T47D (cell line): ENCODE results near the gene SFXN1.
"Not testable (repeated sequence)": the region's sequence is repeated elsewhere in the genome, so short reads cannot be mapped to it uniquely, and the experiment has no call there.

ENCODE experiments used
- DNase-seq, 2 experiments: peaks; one replicate each; pipeline versions ENCODE4 v3.0.0 to v3.0.0-alpha.2; 2011 to 2012; ENCODE audit warnings: low read depth in 1 of 2, low spot score in 1 of 2
- JUND ChIP-seq: IDR thresholded peaks from 2 replicates; pipeline ENCODE4 v1.6.1; 2012; ENCODE audit warnings: low read depth
- in situ Hi-C: cut with HindIII; loops from 2 replicates; pipeline ENCODE4 v1.10.0; 2016; ENCODE audit warnings: low sequenced_read_pairs, low pct_unique_long_range_greater_than_20kb

Gene SFXN1, protein sequence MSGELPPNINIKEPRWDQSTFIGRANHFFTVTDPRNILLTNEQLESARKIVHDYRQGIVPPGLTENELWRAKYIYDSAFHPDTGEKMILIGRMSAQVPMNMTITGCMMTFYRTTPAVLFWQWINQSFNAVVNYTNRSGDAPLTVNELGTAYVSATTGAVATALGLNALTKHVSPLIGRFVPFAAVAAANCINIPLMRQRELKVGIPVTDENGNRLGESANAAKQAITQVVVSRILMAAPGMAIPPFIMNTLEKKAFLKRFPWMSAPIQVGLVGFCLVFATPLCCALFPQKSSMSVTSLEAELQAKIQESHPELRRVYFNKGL

DNA sequence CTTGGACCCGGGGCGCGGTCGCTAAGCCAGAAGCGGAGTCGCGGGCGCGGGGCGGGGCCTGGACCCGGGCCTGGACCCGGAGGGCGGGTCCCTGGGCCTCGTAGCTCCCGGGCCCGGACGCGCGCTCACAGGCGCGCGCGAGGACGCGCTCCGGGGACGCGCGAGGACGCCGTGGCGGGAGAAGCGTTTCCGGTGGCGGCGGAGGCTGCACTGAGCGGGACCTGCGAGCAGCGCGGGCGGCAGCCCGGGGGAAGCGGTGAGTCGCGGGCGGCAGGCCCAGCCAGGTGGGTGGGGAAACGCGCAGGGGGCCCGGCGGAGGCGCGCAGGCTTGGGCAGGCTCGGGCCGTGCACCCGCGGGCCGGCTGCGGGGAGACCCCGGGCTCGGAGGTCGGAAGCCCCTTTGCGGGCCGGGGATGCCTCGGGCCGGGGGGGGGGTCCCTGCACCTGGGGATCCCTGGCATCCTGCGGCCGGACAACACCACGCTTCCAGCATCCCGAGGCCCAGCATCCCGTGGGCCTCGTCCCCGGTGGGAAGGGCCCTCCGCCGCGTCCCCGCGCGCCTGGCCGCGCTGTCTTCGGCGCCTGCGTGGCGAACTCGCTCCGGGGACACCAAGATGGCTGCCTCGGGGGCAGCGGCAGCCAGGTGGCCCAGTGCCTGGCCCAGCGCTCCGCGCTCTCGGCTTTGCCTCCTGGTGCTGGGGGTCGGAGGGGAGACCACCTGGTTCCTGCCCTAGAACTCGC, at the start of gene SFXN1:
Gene SFXN1, plus strand, starts transcription at position 177 of the 741 bp plus-strand sequence. CDS start 13,544 bp downstream, outside the sequence.
- no peak for TF ChIP-seq JUND
- in situ Hi-C loops: no loop called here
- DNase-seq: peak; percentile 85 to 90

DNA sequence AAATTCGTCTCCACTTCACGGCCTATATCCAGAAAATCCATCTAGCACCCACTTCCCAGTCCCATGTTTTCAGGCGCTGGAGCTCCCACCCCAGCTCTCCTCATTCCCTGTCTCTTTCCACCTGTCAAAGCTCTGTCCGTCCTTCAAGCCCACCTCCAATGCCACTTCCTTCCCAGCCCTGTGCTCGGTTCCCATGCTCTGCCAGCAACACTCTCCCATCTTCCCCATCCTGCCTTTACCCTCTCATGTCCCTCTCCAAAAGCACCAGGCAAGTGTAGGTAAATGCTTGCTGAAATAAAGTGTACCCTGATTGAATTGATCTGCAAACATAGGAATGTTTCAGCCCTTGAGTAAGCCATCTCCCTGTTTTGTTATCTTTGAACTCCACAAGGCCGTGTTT, 43.6 kb upstream of the SFXN1 start:
- TF ChIP-seq JUND: no peak
- no peak for DNase-seq
- in situ Hi-C loops: no loop called here

DNA sequence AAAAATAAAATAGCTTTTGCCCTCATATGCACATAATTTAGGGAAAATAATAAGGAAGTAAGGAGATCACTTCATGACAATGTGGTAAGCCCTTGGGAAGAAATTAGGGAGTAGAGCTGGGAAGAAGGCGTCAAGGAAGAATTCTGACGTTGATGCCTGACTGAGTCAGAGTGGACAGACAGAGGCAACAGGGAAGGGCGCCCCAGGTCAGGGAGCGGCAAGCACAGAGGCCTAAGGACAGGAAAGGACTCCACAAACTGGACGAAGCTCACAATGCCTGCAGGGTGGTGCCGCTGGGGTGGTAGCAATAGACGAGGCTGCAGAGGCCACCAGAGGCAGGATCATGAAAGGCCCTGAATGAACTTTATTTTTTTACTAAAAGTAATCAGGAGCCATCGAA, 42.0 kb upstream of the SFXN1 start:
- in situ Hi-C loops: no loop called here
- TF ChIP-seq JUND: no peak
- no peak for DNase-seq

DNA sequence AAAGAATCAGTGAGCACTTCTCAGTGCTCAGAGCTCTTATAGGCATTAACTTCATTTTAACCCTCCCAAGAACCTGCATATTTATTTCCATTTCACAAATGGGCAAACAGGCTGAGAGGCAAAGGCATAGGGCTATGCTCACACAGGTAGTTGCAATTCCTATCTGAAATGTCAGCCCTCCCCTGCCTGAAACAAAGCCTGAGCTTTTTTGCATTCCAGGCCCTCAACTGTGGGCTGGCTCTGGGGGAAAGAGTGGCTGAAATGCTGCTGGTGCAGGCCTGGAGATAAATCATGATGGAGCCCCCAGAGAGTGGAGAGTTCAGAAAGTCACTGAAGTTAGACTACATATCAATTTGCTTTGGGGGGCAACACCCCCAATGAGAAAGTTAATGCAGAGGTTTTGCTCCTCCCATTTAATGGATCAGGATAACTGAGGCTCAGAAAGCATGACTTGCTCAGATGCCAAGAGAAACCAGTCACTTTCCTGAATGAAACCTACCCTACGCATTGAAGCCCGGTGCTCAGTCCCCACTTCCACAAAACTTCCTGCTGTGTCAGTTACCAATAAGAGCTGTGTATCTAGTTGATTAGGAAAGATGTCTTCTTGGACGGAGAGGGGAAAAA, 40.0 kb upstream of the SFXN1 start:
- in situ Hi-C loops: no loop called here
- no peak for DNase-seq
- TF ChIP-seq JUND: no peak

DNA sequence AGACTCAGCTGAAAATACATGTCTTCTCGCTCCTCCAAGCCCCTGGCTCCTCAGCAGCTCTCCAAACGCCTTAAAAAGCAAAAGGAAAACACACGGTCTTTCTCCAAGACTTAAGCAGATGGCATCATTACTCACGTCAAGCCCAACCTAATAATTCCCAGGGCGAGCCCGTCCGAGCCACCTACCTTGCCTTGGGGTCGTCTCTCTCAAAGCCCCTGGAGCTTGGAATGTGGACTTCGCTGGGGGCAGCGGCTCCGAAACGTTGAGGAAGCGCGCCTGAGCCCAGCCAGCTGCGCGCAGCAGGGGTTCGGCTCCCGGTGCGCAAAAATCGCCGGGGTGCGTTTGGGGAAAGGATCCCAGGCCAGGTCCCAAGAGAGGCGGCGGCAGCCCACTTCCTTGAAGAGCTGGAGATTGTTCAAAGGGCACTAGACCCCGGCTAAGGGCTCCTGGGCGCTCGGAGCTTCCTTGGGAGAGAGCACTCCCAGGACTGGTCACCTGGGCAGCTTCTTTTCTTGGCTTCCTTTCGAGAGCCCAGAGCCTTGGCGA, 34.8 kb upstream of the SFXN1 start:
- DNase-seq: no peak
- no peak for TF ChIP-seq JUND
- in situ Hi-C loops: no loop called here

DNA sequence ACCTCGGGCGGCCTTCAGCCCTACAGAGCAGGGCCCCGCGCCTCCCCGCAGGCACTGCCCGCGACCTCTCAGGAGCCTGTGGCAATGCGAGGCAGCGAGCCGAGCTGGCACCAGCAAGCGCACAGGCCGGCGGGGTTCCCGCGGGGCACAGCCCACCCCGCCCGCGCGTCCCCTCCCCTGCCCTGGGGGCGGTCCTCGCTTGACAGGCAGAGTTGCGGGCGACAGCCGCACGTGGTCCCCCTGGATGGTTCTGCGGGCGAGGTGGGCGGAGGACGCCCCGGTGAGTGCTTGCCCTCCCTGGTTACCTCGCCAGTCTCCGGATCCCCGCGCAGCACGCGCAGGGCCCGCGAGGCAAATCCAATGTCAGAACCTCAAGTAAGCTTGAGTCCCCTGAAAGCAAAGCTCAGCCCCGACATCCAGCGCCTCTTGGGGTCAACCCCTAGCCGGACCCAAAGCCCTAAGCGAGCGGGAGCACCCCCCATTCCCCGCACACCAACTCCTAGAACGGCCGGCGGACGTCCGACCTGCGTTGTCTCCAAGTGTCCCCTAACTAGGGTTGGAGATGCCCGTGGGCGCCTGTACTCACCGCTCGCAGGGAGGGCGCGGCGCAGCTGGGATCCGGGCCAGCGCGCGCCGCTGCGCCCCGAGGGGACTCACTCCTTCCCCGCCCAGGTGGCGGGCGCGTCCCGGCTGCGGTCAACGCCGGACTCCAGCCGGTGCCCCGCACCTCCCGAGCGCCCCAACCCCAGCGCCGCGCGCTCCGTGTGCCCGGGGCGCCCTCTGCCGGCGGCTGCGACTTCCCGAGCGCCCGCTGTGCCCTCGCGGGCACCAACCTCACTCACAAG, 34.1 kb upstream of the SFXN1 start, which contains the start of gene DRD1:
Gene DRD1, minus strand, starts transcription at position 123 of the 845 bp plus-strand sequence. CDS start 1,083 bp downstream, outside the sequence.
- in situ Hi-C loops: no loop called here
- TF ChIP-seq JUND: no peak
- DNase-seq: peak; percentile 51 to 82

DNA sequence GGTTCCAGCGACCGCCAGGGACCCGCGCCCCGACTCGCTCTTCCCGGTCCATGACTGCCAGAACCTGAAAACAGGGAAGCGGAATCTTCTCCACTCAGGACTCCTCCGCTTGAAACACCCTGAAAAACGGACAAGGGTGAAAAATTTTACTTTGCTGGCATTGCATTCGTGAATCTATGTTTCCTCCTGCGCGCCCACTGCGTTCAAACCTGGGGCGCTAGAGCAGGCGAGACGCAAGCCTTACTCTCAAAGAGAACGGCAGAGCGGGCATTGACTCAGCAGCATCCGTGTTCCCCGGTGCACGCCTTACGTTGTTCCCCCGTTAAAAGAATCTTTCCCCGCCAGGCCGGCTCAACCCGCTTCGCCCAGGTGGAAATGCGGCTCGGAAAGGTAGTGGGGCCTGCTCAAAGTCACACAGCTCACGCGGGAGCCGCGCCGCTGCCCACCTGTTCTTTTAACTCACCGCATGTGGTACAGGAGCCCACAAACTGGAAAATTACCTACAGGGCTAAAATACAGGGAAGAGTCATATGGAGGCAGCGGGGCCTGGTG, 33.4 kb upstream of the SFXN1 start:
- TF ChIP-seq JUND: no peak
- in situ Hi-C loops: no loop called here
- DNase-seq: no peak

DNA sequence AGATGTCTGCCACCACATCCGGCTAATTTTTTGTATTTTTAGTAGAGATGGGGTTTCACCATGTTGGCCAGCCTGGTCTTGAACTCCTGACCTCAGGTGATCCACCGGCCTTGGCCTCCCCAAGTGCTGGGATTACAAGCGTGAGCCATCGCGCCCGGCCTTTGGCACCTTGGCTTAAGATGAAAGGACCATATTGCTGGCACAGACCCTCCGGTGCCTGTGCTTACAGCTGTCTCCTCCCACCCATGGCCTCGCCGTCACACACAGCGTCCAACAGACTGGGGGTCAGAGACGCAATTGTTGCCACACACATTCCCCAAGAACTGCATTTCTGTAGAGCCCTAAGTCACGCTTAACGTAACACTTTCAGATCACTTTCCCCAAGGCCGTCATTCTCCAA, 32.0 kb upstream of the SFXN1 start:
- in situ Hi-C loops, DNase-seq: not testable (repeated sequence)

DNA sequence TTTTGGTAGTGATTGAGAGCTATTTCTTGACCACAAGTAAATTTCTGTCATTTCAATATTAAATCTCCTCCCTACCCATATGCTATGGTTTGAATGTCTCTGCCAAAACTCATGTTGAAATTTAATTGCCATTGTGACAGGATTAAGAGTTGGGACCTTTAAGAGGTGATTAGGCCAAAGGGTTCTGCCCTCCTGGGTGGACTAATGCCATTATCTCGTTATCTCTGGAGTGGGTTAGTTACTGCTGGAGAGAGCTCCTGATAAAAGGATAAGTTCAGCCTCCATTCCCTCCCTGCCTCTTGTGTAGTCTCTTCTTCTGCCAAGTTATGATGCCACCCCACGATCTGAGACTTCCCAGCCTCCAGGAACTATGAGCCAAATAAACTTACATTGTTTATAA, 30.8 kb upstream of the SFXN1 start:
- DNase-seq: no peak
- in situ Hi-C loops: no loop called here
- no peak for TF ChIP-seq JUND

DNA sequence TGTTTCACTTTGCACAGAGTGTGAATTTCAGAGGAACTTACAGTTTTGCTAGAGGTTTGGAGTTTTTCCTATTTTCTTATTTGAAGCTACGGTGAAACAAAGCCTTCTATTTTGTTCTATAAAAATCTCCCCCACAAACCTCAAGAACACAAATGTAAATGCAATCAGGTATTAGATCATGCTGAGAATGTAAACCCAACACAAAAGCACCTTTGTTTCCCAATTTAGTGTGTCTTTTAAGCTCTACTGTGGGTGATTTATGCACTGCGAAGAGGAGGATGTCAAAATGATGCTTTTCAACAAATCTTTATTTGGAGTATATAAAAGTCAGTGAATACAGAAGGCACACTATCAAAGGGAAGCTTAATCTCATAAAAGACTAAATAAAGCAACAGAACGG, 30.1 kb upstream of the SFXN1 start:
- DNase-seq: no peak
- in situ Hi-C loops: no loop called here

DNA sequence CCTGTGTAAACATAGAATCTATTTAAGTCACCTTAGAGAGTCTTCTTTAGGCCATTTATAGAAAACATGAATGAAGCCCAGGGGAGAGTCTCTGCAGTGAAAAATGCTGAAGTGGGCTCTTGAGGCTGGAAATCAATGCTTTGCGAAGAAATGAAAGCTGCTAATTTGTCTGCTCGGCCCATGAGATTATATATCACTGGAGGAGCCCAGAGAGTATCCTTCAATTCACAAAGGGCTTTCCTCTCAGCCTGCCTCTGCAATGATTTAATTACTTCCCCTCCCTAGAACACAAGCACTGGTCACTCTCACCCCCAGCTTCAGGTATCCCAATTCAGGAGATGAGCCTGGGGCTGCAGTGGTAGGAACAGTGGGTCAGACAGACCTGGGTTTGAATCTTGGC, 26.2 kb upstream of the SFXN1 start:
- DNase-seq: no peak
- in situ Hi-C loops: no loop called here
- no peak for TF ChIP-seq JUND

More for the DNA sequence above, 30.1 kb upstream of the SFXN1 start:
- no peak for TF ChIP-seq JUND

DNA sequence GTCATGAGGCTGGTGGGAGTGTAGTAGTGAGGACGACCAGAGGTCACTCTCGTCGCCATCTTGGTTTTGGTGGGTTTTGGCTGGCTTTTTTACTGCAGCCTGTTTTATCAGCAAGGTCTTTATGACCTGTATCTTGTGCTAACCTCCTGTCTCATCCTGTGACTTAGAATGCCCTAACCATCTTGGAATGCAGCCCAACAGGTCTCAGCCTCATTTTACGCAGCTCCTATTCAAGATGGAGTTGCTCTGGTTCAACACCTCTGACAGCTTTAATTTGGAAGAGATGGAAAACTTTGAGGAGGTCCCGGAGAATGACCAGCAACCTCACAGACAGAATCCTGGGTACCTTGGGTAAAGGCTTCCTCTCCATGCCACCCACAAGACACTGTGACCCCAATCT, 24.0 kb upstream of the SFXN1 start:
- DNase-seq, in situ Hi-C loops: not testable (repeated sequence)
